HG03575 (cell line): ENCODE results near the gene CD2BP2.
"Not testable (repeated sequence)": the region's sequence is repeated elsewhere in the genome, so short reads cannot be mapped to it uniquely, and the experiment has no call there.

Experiments
- ATAC-seq: cut with Tn5 transposase; IDR thresholded peaks from one replicate; pipeline ENCODE4 v1.9.1; 2021; ENCODE audit not compliant: unreplicated experiment, insufficient number of reproducible peaks, low FRiP score; ENCODE audit errors: extremely low read depth

The CD2BP2 gene

DNA sequence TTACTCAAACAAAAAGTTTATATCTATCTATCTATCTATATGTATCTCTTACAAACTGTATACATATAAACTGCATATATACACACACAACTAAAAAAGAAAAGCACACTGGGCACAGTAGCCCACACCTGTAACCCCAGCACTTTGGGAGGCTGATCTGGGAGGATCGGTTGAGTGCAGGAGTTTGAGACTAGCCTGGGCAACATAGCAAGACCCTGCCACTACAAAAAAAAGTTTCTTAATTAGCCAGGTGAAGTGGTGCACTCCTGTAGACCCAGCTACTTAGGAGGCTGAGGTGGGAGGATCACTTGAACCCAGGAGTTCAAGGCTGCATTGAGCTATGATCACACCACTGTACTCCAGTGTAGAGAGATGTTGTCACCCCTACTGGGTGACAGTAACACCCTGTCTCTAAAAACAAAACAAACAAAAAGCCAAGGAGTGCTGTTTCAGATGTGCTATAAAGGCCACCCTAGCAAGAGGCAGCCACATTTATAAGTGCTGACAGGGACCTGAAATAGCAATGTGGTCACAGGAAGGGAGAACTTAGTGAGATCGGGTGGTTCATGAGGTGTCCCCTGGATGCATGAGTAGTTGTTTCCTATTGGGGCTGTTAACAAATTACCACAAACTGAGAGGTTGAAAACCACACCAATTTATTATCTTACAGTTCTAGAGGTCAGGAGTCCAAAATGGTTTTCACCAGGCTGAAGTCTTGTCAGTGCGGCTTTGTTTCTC, 4.8 kb downstream of the CD2BP2 start:
- no peak for ATAC-seq

DNA sequence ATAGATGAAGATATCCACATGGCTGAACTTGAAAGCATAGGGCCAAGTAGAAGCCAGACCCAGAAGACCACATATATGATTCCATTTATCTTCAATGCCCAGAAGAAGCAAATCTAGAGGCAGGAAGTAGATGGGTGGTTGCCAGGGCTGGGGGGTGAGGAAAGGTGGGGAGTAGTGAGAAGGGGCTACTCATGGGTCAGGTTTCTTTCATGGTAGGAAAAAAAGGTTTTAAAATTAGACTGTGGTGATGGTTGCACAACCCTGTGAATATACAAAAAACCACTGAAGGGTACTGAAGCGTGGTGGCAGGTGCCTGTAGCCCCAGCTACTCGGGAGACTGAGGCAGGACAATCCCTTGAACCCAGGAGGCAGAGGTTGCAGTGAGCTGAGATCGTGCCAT, 5.4 kb downstream of the CD2BP2 start:
- no peak for ATAC-seq

DNA sequence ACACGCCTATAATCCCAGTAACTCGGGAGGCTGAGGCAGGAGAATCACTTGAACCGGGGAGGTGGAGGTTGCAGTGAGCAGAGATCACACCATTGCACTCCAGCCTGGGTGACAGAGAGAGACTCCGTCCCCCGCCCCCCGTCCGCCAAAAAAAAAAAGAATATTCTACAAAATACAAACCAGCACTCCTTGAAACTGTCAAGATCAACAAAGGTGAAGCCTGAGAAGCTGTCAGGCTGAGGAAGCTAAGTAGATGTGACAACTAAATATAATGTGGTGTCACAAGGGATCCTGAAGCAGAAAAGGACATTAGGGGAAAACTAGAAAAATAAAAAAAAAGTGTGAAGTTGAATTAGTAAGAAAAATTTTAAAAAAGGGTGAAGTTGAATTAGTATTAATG, 6.2 kb downstream of the CD2BP2 start:
- no peak for ATAC-seq

DNA sequence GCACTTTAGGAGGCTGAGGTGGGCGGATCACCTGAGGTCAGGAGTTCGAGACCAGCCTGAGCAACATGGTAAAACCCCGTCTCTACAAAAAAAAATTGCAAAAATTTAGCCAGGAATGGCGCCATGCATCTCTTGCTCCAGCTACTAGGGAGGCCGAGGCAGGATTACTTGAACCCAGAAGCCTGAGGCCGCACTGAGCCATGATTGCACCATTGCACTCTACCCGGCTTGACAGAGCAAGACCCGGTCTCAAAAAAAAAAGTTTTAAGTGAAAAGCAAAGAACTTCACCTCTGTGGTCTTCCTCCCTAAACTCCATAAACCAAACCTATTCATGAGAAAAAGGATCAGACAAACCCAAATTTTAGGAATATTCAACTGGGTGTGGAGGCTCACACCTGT, 7.0 kb downstream of the CD2BP2 start:
- ATAC-seq: no peak

DNA sequence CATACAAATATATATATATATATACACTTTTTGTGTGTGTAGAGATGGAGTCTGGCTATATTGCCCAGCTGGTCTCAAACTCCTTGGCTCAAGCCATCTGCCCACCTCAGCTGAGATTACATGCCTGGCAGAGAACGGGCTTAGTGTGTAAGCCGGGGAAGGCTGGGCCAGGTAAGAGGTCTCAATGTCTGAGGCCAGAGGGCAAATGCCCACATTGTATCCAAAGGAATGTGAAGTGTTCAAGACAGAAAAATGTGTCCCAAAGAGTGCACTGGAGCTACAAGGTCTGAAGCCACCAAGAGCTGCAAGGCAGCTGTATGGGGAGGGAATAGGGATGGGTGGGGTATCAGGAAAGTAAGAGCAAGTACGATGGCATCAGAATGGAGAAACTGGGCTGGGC, 8.8 kb downstream of the CD2BP2 start:
- no peak for ATAC-seq

DNA sequence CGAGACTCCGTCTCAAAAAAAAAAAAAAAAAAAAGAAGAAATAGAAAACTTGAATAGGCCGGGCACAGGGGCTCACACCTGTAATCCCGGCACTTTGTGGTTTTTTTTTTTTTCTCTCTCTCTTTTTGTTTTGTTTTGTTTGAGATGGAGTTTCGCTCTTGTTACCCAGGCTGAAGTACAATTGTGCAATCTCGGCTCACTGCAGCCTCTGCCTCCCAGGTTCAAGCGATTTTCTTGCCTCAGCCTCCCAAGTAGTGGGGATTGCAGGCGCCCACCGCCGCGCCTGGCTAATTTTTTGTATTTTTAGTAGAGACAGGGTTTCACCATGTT, 11.7 kb downstream of the CD2BP2 start:
- not testable (repeated sequence) for ATAC-seq

DNA sequence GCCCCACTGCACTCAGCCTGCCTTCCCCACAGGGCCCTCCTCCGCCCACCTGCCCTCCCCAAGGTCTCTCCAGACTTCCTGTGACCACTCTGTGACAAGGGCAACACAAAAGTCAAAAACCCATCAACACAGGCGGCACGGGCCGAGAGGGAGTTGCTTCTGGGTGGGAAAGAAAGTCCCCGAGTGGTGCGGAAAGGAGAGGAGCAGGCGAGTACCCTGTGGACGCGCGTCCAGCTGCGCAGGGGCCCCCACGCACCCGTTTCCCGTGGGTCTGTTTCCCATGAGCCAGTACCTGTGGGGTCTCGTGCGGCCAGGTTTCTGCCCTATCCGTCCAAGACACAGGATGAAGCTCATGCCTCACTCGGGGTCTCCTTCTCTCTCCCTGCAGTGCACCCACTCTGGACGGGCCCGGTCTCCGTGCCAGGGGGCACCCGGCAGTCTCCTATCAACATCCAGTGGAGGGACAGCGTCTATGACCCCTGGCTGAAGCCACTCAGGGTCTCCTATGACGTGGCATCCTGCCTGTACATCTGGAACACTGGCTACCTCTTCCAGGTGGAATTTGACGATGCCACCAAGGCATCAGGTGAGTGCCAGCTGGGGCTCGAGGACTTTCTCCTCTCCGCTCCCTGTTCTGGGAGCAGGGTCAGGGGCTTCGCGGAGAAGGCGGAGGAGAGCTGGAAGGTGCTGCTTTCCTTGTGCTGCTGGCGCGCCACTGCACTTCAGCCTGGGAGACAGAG, 12.2 kb downstream of the CD2BP2 start:
- no peak for ATAC-seq

DNA sequence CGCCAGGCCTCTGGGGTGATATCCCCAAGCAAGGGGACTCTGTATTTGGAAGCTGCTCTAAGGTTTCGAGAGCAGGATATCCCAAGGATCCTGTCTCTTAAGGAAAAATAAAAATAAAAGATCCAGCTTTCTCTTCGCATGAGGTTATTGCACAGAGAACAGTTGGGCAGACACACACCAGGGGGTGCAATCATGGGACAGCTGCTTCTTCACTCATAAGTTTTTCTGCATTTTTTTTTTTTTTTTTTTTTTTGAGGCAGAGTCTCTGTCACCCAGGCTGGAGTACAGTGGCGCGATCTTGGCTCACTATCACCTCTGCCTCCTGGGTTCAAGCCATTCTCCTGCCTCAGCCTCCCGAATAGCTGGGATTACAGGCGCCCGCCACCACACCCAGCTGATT, 13.1 kb downstream of the CD2BP2 start:
- not testable (repeated sequence) for ATAC-seq

DNA sequence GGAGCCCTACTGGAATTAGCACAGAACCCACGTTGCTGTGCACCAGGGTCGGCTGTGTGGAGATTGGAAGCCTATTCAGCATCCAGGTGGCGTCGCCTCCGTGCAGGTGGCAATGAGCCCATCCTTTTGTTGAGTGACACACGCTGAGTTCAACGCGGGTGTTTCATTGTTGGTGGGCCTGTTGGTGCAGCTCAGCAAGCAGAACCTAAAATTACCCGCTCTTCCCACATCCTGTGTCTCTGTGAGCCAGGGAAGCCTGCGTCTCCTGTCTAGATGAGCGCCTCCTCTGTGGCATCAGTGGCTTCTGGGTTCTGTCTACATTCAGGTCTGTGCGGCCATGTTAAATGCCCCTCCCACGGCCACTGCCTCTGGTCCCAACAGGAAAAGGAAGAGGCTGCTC, 14.5 kb downstream of the CD2BP2 start:
- ATAC-seq: no peak

DNA sequence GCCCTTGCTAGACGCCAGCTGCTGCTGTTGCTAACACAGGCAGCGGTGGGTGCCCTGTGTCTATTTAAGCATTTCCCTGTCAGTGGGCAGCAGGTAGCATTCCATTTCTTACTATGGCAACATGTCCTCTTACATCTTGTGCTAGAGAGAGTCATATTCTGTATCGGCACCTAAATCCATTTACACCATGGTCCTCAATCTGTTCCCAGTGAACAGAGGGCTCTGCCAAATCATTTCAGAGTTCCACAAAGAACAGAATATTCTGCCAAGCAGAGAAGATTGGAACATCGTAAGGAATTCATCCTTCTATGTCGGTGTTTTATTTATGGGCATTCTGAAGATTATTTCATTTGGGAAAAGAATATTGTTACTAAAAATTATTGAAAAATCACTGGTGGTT, 16.4 kb downstream of the CD2BP2 start:
- not testable (repeated sequence) for ATAC-seq

DNA sequence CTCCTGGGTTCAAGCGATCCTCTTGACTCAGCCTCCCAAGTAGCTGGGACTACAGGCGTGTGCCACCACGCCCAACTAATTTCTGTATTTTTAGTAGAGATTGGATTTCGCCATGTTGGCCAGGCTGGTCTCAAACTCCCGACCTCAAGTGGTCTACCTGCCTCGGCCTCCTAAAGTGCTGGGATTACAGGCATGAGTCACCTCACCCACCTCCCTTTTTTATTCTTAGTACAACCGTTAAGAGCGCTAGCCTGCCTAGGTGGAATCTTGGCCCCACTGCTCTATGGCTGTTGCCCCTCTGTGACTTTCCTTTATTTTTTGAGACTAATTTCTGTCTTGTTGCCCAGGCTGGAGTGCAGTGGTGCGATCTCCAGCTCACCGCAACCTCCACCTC, 17.1 kb downstream of the CD2BP2 start:
- not testable (repeated sequence) for ATAC-seq

DNA sequence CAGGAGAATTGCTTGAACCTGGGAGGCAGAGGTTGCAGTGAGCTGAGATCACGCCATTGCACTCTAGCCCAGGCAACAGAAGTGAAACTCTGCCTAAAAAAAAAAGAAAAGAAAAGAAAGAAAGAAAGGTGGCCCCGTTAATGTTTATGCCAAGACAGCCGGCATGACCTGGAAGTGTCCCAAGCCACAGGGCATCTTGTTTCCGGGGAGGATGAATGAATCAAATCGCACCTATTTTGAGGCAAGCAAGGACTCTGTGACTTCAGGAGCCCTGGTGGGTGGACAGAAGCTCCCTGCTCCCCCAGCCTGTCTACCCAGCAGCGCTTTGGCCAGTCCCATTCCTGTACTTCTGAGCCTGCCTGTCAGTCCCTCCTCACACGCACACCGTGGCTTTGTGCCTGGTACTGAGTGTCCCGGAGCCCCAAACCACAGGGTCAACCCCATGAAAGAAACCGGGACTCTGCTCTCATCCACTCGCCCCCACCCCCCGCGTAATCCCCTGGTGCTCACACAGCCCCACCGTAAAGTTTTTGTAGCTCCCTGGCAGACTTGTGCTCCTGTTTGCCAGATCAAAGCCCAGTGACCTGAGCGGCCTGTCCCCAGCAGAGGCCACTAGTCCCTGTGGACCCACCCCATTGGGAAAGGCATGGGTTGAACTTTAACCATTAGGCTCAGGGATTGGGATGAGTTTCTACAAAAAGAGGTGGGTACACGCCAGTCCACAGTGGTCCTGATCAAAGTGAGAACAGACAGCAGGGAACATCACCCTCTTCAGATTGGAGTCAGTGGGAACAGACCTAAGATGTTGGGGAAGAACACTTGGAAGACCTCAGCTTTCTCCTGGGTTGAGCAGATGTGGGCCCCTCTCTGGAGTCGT, 19.3 kb downstream of the CD2BP2 start:
- ATAC-seq: no peak

DNA sequence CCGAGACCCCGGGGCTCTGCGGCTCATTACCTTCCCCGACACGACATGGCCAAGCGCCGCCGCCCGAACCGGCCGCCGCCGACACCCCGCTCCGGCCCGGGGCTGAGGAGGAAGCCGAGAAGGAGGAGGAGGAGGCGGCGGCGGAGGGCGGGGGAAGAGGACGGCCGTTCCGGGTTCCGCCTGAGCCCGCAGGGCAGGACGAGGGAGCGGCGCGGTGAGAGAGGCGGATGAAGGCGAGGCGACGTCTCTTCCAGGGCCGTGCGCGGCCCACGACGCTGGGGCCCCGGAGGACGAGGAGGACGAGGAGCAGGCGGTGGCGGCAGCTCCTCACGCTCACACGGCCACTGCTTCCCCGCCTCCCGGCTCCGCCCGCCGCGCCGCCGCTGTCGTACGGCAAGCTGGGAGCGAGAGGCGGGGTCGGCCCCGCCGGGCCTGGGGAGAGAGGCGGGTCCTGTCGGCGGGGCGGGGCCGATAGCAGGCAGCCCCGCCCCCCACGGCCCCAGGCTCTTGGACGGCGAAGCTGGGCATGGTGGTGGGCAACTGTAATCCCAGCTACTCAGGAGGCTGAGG, 20.0 kb downstream of the CD2BP2 start:
- not testable (repeated sequence) for ATAC-seq

DNA sequence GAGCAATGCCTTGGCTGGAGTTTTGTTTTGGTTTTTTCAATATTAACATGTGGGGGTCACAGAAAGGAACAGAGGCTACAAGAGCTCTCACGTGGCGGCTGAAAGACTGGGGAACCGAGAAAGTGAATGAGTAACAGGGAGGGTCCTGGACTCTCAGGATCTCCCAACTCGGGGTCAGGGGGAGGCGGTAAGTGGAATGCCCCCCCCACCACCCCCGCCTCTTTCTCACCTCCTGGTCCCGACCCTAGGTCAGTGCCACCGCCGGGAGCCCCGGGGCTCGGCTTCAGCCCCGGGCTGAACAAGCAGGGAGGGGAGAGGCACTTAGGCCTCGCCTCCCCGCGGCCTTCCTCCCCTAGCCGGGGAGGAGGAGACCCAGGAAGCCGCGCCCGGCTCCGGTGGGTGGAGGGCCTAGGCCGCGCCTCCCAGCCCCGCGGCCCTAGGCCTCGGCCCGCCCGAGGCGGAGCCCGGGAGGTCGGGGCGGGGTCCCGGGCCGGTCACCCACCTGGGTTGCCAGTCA, 20.6 kb downstream of the CD2BP2 start:
- ATAC-seq: not testable (repeated sequence)

DNA sequence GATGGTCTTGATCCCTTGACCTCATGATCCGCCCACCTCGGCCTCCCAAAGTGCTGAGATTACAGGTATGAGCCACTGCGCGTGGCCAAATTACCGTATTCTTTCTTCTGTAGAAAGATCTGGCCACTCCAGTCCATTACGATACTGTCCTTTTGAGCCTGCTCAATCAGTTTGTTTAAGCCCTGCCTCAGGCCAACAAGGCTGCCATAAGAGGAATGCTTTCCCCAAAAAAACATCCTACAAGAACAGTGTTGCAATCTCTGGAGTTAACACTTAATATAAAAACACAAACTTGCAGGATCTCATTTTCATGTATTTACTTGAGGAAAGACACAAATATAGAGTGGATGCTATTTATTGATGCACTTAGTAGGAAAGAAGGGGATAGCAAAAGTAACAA, 30.9 kb downstream of the CD2BP2 start:
- not testable (repeated sequence) for ATAC-seq

DNA sequence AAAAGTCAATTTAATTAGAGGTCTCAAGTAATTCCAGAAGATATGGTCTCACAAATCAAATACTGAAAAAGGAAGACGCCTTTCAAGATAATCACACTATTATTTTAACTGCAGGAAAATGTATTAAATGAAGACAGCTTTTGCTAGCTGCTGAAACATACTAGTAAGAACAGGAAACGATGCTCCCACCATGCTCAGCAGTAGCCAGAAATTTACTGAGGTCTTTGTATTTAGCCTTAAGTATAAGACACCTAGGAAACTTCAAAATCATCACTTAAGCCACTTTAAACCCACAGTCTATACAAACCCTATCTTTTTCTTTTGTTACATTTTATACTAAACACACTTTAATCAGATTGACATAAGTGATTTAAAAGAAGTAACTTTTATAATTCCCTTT, 36.5 kb downstream of the CD2BP2 start:
- not testable (repeated sequence) for ATAC-seq

DNA sequence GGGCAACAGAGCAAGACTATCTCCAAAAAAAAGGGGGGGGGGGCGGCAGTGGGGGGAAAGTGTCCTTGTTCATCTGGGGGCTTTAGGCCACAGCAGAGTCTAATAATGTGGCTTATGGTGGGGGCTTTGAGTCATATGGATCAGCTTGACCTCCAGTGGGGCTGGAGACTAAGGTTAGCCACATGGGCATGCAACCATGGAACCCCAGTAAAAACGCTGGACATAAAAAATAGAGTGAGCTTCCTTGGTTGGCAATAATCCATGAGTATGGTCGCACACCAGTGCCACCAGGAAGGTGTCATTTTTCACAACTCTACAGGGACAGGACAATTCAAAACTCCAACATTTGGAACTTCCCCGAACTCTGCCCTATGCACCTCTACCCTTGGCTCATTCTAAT, 44.2 kb downstream of the CD2BP2 start:
- not testable (repeated sequence) for ATAC-seq

DNA sequence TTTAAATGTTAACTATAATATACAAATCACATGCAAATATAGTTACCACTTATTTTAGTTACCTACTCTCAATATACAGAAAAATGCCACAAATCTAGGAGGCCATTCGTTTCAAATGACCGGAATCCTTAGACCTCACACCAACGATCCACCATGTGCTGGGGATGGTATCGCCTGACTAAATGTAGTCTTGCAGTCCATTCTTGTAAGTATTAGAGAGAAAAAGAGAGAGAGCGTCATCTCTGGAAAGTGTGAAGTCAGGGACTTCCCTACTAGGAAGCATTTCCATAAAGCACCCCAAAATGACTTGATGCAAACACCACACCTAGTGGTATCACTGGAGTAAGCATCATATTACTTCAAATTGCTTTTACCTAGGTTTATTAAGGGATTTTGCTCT, 45.9 kb downstream of the CD2BP2 start:
- ATAC-seq: not testable (repeated sequence)
